Activated B cell treated with CpG ODN at 0.5 μM for 24 hours (primary cell): ENCODE measurements around the gene ARHGAP10. TPM values are rescaled to one million over a fixed set of nuclear protein-coding genes. Genes with fewer than 3 reads are reported as not detected.

Experiments used
- ATAC-seq: fragments of 200-7000 bp; cut with Tn5 transposase; one replicate; pipeline ENCODE4 v1.10.0; 2021; ENCODE audit warnings: low read depth, mild to moderate bottlenecking, moderate library complexity
- CTCF ChIA-PET: fragments of 350-600 bp; sonication (Branson Sonifier 250); formaldehyde crosslinking; loops from one replicate; lab custom pipeline; 2021; ENCODE audit warnings: antibody characterized with exemption; lab: Charles Lee
- POLR2A ChIA-PET: fragments of 350-600 bp; sonication (Branson Sonifier 250); formaldehyde crosslinking; loops from one replicate; lab custom pipeline; 2021; ENCODE audit warnings: antibody characterized with exemption; lab: Charles Lee
- DNase-seq: peaks from one replicate; pipeline ENCODE4 v3.0.0; 2022
- H3K27ac Mint-ChIP-seq: one replicate; pipeline ENCODE4 v1.8.0; 2020; ENCODE audit warnings: mixed read lengths
- H3K27me3 Mint-ChIP-seq: one replicate; pipeline ENCODE4 v1.8.0; 2021; ENCODE audit warnings: mixed read lengths
- H3K36me3 Mint-ChIP-seq: one replicate; pipeline ENCODE4 v1.8.0; 2021; ENCODE audit warnings: low read depth, mixed read lengths
- H3K4me1 Mint-ChIP-seq: one replicate; pipeline ENCODE4 v1.8.0; 2021; ENCODE audit warnings: mixed read lengths
- H3K4me3 Mint-ChIP-seq: one replicate; pipeline ENCODE4 v1.8.0; 2020; ENCODE audit warnings: mild to moderate bottlenecking, mixed read lengths
- H3K9me3 Mint-ChIP-seq: one replicate; pipeline ENCODE4 v1.8.0; 2020; ENCODE audit warnings: mixed read lengths
- intact Hi-C: fragments of 100-400 bp; cut with micrococcal nuclease; formaldehyde crosslinking; loops from one replicate; pipeline ENCODE4 v1.15.1; 2024
- total RNA-seq: library from RNA; stranded (reverse); gene quantifications from 2 replicates; pipeline ENCODE4 v1.2.3, GENCODE V29; 2022
- TF ChIP-seq, protein P1 (sequence below): fragments of 200-600 bp; IDR thresholded peaks from one replicate; pipeline ENCODE4 v1.8.0; 2022; ENCODE audit warnings: antibody characterized with exemption, mild to moderate bottlenecking

Gene ARHGAP10
- total RNA-seq, 1 donor from 2014 or later, result 0.60 TPM

DNA sequence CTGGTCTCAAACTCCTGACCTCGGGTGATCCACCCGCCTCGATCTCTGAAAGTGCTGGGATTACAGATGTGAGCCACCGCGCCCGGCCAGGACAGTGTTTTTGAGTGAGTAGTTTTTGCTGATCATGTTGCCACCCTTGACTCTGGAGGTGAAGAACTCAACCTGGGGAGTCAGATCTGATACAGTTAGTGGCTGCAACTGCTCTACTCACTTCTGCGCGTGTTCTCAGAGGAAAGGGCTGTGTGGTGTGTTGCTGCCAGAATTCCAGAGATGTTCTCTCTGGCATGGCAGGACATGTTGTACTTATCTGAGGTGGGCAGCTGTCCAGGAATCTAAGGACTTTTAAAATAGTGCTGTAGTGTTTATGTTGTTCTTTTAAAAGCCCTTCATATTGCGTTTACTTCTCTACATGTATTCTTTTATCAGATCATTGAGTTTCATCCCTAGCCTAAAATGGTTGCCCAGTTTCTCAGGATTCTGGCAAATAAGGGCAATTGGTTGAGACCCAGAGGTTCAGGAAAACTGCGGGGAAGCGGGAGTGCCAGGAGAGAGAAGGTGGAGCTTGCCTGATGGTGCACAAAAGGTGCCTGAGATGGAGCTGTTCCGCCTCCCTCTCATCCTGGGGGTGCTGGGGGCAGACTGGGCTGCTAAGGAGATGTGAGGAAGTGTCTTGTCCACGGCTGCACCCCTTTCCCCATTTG is 97.7 kb downstream of the ARHGAP10 start:
- CTCF ChIA-PET, result no interaction called here
- no peak overlapping the region for H3K4me3 Mint-ChIP-seq

DNA sequence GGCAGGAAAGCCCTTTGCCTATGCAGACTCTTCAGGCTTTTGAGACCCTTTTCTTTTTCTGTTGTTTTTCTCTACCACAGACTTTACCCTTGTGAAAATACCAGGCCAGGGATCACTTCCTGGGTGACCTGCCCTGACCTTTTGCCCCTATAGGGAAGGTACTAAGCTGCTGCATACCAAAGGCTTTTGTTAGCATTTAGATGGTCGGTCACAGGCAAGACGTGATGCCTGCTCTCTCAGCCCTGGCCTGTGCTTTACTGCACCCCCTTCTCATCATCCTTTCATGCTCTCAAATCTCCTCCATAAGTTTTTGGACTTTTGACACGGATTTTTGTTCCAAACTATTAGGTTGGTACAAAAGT is 98.2 kb downstream of the ARHGAP10 start:
- Mint-ChIP-seq H3K4me3 (no peak overlapping the region), H3K36me3 (no peaks in the 10 kb centered on the region), H3K27me3 (no peaks in the 10 kb centered on the region), H3K4me1 (no peaks in the 10 kb centered on the region), H3K9me3 (no peaks in the 10 kb centered on the region), H3K27ac (no peak overlapping the region)
- TF ChIP-seq, protein P1, sequence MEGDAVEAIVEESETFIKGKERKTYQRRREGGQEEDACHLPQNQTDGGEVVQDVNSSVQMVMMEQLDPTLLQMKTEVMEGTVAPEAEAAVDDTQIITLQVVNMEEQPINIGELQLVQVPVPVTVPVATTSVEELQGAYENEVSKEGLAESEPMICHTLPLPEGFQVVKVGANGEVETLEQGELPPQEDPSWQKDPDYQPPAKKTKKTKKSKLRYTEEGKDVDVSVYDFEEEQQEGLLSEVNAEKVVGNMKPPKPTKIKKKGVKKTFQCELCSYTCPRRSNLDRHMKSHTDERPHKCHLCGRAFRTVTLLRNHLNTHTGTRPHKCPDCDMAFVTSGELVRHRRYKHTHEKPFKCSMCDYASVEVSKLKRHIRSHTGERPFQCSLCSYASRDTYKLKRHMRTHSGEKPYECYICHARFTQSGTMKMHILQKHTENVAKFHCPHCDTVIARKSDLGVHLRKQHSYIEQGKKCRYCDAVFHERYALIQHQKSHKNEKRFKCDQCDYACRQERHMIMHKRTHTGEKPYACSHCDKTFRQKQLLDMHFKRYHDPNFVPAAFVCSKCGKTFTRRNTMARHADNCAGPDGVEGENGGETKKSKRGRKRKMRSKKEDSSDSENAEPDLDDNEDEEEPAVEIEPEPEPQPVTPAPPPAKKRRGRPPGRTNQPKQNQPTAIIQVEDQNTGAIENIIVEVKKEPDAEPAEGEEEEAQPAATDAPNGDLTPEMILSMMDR, result no peak
- ATAC-seq (no peak), DNase-seq (no peak)
- CTCF ChIA-PET, result no interaction called here
- POLR2A ChIA-PET, result no interaction called here
- intact Hi-C loops, result no loop called here

More for the DNA sequence above, 97.7 kb downstream of the ARHGAP10 start:
- H3K36me3 Mint-ChIP-seq, result no peaks in the 10 kb centered on the region
- intact Hi-C loops, result no loop called here
- TF ChIP-seq, protein P1, result no peak
- H3K4me1 Mint-ChIP-seq, result no peaks in the 10 kb centered on the region
- POLR2A ChIA-PET, result no interaction called here
- H3K9me3 Mint-ChIP-seq, result no peaks in the 10 kb centered on the region
- H3K27me3 Mint-ChIP-seq, result no peaks in the 10 kb centered on the region
- no peak overlapping the region for H3K27ac Mint-ChIP-seq
- DNase-seq (no peak), ATAC-seq (no peak)

GRCh38 chr4:147830987-147831386 is 99.1 kb downstream of the ARHGAP10 start:
- ATAC-seq (no peak), DNase-seq (no peak)
- TF ChIP-seq, protein P1, result no peak
- Mint-ChIP-seq H3K36me3 (no peaks in the 10 kb centered on the region), H3K4me1 (no peaks in the 10 kb centered on the region), H3K4me3 (no peak overlapping the region), H3K27ac (no peak overlapping the region), H3K27me3 (no peaks in the 10 kb centered on the region), H3K9me3 (no peaks in the 10 kb centered on the region)
- intact Hi-C loops, result no loop called here
- POLR2A ChIA-PET, result no interaction called here
- CTCF ChIA-PET, result no interaction called here

DNA sequence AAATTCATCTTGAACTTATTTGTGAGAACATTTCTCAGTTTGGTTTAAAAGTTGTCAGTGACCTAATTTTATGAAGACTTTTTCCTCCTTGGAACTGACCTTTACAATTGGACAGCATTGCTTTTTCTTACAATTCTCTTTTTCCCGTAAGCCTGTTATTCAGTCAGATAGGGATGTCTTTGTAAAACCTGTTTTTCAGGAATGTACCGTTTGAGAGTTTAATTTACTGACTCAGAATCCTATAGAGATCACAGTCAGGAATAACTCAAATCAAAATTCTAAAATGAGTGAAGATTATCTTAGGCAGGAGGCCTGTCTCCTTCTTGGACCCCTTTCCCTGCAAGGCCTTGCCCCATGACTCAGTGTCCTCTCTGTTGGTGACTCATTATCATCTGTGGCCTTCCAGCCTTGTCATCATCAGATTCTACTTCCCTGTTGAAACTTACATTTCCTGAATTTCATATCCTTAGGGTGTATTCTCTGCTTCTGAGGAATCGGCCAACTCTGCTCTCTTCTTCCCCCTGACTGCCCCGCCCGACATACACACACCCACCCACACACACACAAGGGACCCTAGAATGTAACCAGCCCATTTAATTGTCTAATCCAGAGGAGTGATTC is 99.8 kb downstream of the ARHGAP10 start:
- H3K9me3 Mint-ChIP-seq, result no peaks in the 10 kb centered on the region
- POLR2A ChIA-PET, result no interaction called here
- TF ChIP-seq, protein P1, result no peak
- no peak overlapping the region for H3K27ac Mint-ChIP-seq
- CTCF ChIA-PET, result no interaction called here
- intact Hi-C loops, result no loop called here
- ATAC-seq (no peak), DNase-seq (no peak)
- H3K4me1 Mint-ChIP-seq, result no peaks in the 10 kb centered on the region
- H3K36me3 Mint-ChIP-seq, result no peaks in the 10 kb centered on the region
- H3K4me3 Mint-ChIP-seq, result no peak overlapping the region
- no peaks in the 10 kb centered on the region for H3K27me3 Mint-ChIP-seq

GRCh38 chr4:147833254-147833653 is 101.4 kb downstream of the ARHGAP10 start:
- no peak for DNase-seq
- CTCF ChIA-PET, result no interaction called here
- no peak for ATAC-seq
- Mint-ChIP-seq H3K27ac (no peak overlapping the region), H3K36me3 (no peaks in the 10 kb centered on the region), H3K9me3 (no peaks in the 10 kb centered on the region), H3K4me3 (no peak overlapping the region), H3K4me1 (no peaks in the 10 kb centered on the region), H3K27me3 (no peaks in the 10 kb centered on the region)
- intact Hi-C loops, result no loop called here
- TF ChIP-seq, protein P1, result no peak
- POLR2A ChIA-PET, result no interaction called here
